Astrocyte of the cerebellum (primary cell): ENCODE results near the gene UPK1B.

ENCODE experiments used
- DNase-seq: peaks from one replicate; pipeline ENCODE4 v3.0.0-alpha.2; 2011; ENCODE audit warnings: low read depth
- H3K4me3 ChIP-seq: 2 replicates; pipeline ENCODE4 v1.5.1; 2011; ENCODE audit warnings: mild to moderate bottlenecking, low read depth, low read length, moderate library complexity
- CTCF ChIP-seq: IDR thresholded peaks from 2 replicates; pipeline ENCODE4 v1.5.1; 2012; ENCODE audit warnings: low read length, low read depth, moderate library complexity, mild to moderate bottlenecking; ENCODE audit errors: missing control alignments
- in situ Hi-C: cut with HindIII; loops from 2 replicates; pipeline ENCODE4 v1.10.0; 2017; ENCODE audit warnings: low sequenced_read_pairs

UPK1B gene

GRCh38 chr3:119220970-119221667 lies 47.7 kb downstream of the UPK1B start:
- in situ Hi-C loops, result no loop called here
- H3K4me3 ChIP-seq, result no peak overlapping the region
- TF ChIP-seq CTCF, result no peak
- no peak for DNase-seq

GRCh38 chr3:119221779-119222320 lies 48.5 kb downstream of the UPK1B start:
- TF ChIP-seq CTCF, result no peak
- no peak overlapping the region for H3K4me3 ChIP-seq
- no peak for DNase-seq
- in situ Hi-C loops, result no loop called here

GRCh38 chr3:119222391-119222790 lies 49.0 kb downstream of the UPK1B start:
- TF ChIP-seq CTCF, result no peak
- in situ Hi-C loops, result no loop called here
- DNase-seq, result no peak
- no peak overlapping the region for H3K4me3 ChIP-seq

GRCh38 chr3:119223511-119223910 lies 50.1 kb downstream of the UPK1B start:
- in situ Hi-C loops, result no loop called here
- H3K4me3 ChIP-seq, result no peak overlapping the region
- TF ChIP-seq CTCF, result no peak
- DNase-seq, result no peak

- in situ Hi-C loops, result no loop called here
- no peak for TF ChIP-seq CTCF
- no peak for DNase-seq
- no peak overlapping the region for H3K4me3 ChIP-seq
Measured at GRCh38 chr3:119225121-119225520, 51.7 kb downstream of the UPK1B start.

- in situ Hi-C loops, result no loop called here
- H3K4me3 ChIP-seq, result no peak overlapping the region
- DNase-seq, result no peak
- no peak for TF ChIP-seq CTCF
Measured at GRCh38 chr3:119227070-119227850, 53.9 kb downstream of the UPK1B start.
